GM23338 (cell line): ENCODE results near the gene CPEB3. TPM values are rescaled to one million over a fixed set of nuclear protein-coding genes. Genes with fewer than 3 reads are reported as not detected.

Experiments
- ATAC-seq: fragments of 200-7000 bp; cut with Tn5 transposase; 3 replicates; pipeline ENCODE4 v1.9.1; 2020
- DNase-seq: peaks from one replicate; pipeline ENCODE4 v3.0.0-alpha.2; 2015; ENCODE audit warnings: low spot score
- H2AFZ ChIP-seq: fragments of 200-600 bp; sonication (generic); 2 replicates; pipeline ENCODE4 v1.8.0; 2016; ENCODE audit warnings: antibody characterized with exemption, mild to moderate bottlenecking, moderate library complexity
- H3F3A ChIP-seq: fragments of 200-600 bp; sonication (generic); replicated peaks from 2 replicates; pipeline ENCODE4 v1.8.0; 2017; ENCODE audit warnings: antibody characterized with exemption, mixed run types, low read depth
- H3K27ac ChIP-seq: fragments of 200-600 bp; sonication (generic); 2 replicates; pipeline ENCODE4 v1.6.1; 2016; ENCODE audit warnings: low read depth
- H3K27me3 ChIP-seq: fragments of 200-600 bp; sonication (generic); 2 replicates; pipeline ENCODE4 v1.8.0; 2016; ENCODE audit warnings: mild to moderate bottlenecking, mixed run types, moderate library complexity; ENCODE audit not compliant: insufficient read depth
- H3K36me3 ChIP-seq: fragments of 200-600 bp; sonication (generic); 2 replicates; pipeline ENCODE4 v1.8.0; 2016; ENCODE audit warnings: mild to moderate bottlenecking; ENCODE audit not compliant: insufficient read depth
- H3K4me1 ChIP-seq: fragments of 200-600 bp; sonication (generic); 2 replicates; pipeline ENCODE4 v1.8.0; 2016; ENCODE audit warnings: mild to moderate bottlenecking, moderate library complexity; ENCODE audit not compliant: insufficient read depth
- H3K4me2 ChIP-seq: fragments of 200-600 bp; sonication (generic); 2 replicates; pipeline ENCODE4 v1.7.1; 2017; ENCODE audit warnings: mixed run types
- H3K4me3 ChIP-seq: fragments of 200-600 bp; sonication (generic); 2 replicates; pipeline ENCODE4 v1.6.1; 2016; ENCODE audit warnings: mixed run types
- H3K79me2 ChIP-seq: fragments of 200-600 bp; sonication (generic); replicated peaks from 2 replicates; pipeline ENCODE4 v1.8.0; 2017; ENCODE audit warnings: mild to moderate bottlenecking; ENCODE audit not compliant: insufficient read depth
- H3K9me2 ChIP-seq: fragments of 200-600 bp; sonication (generic); 2 replicates; pipeline ENCODE4 v1.8.0; 2017; ENCODE audit not compliant: insufficient read depth
- H4K20me1 ChIP-seq: fragments of 200-600 bp; sonication (generic); replicated peaks from 2 replicates; pipeline ENCODE4 v1.8.0; 2017; ENCODE audit warnings: mild to moderate bottlenecking; ENCODE audit not compliant: insufficient read depth
- H3K27ac Mint-ChIP-seq: 2 replicates; pipeline ENCODE4 v1.8.0; 2020; ENCODE audit warnings: inconsistent platforms, mild to moderate bottlenecking, moderate library complexity, mixed read lengths
- H3K27me3 Mint-ChIP-seq: 3 replicates; pipeline ENCODE4 v1.8.0; 2022; ENCODE audit warnings: low read depth, mild to moderate bottlenecking, moderate library complexity, mixed read lengths, inconsistent platforms; ENCODE audit not compliant: insufficient read depth, poor library complexity
- H3K36me3 Mint-ChIP-seq: 3 replicates; pipeline ENCODE4 v1.8.0; 2021; ENCODE audit warnings: low read depth, mild to moderate bottlenecking, inconsistent platforms, moderate library complexity, mixed read lengths
- H3K4me1 Mint-ChIP-seq: 3 replicates; pipeline ENCODE4 v1.8.0; 2020; ENCODE audit warnings: mild to moderate bottlenecking, inconsistent platforms, mixed read lengths
- H3K4me3 Mint-ChIP-seq: 3 replicates; pipeline ENCODE4 v1.8.0; 2021; ENCODE audit warnings: moderate library complexity, mild to moderate bottlenecking, inconsistent platforms, mixed read lengths
- H3K9me3 Mint-ChIP-seq: 3 replicates; pipeline ENCODE4 v1.8.0; 2020; ENCODE audit warnings: moderate library complexity, mild to moderate bottlenecking, inconsistent platforms, mixed read lengths
- CREB1 ChIP-seq: fragments of 250-450 bp; sonication (Bioruptor Pico); IDR thresholded peaks from 2 replicates; pipeline ENCODE4 v1.5.0; 2020; ENCODE audit warnings: low read depth, mild to moderate bottlenecking, moderate library complexity
- EZH2 ChIP-seq: fragments of 200-600 bp; sonication (generic); IDR thresholded peaks from one replicate; pipeline ENCODE4 v1.8.0; 2017; ENCODE audit warnings: antibody characterized with exemption, mild to moderate bottlenecking, low read depth; ENCODE audit not compliant: unreplicated experiment
- EZH2phosphoT487 ChIP-seq: fragments of 200-600 bp; sonication (generic); IDR thresholded peaks from one replicate; pipeline ENCODE4 v1.8.1; 2018; ENCODE audit warnings: antibody characterized with exemption; ENCODE audit not compliant: unreplicated experiment
- JUNB ChIP-seq: IDR thresholded peaks from one replicate; pipeline ENCODE4 v1.6.1; 2016; ENCODE audit warnings: antibody characterized with exemption; ENCODE audit not compliant: unreplicated experiment
- NANOG ChIP-seq: IDR thresholded peaks from 2 replicates; pipeline ENCODE4 v1.6.1; 2016; ENCODE audit warnings: antibody characterized with exemption, borderline replicate concordance
- POLR2AphosphoS5 ChIP-seq: IDR thresholded peaks from 2 replicates; pipeline ENCODE4 v1.6.1; 2016; ENCODE audit warnings: antibody characterized with exemption, low read depth
- STAT1 ChIP-seq: IDR thresholded peaks from one replicate; pipeline ENCODE4 v1.6.1; 2016; ENCODE audit warnings: antibody characterized with exemption; ENCODE audit not compliant: unreplicated experiment
- ZNF114 ChIP-seq: fragments of 250-450 bp; sonication (Bioruptor Pico); IDR thresholded peaks from 2 replicates; pipeline ENCODE4 v1.5.0; 2020; ENCODE audit warnings: mild to moderate bottlenecking, moderate library complexity
- ZNF331 ChIP-seq: fragments of 250-450 bp; sonication (Bioruptor Pico); IDR thresholded peaks from 2 replicates; pipeline ENCODE4 v1.5.0; 2020; ENCODE audit warnings: low read depth, mild to moderate bottlenecking, moderate library complexity
- ZNF462 ChIP-seq: fragments of 250-450 bp; sonication (Bioruptor Pico); IDR thresholded peaks from 2 replicates; pipeline ENCODE4 v1.5.0; 2020; ENCODE audit warnings: mild to moderate bottlenecking, moderate library complexity
- polyA plus RNA-seq: library from polyadenylated mRNA; unstranded; fragments of >200 nt; fragmentation: Nextera tagmentation; extraction: Ambion mirVana; gene quantifications from 2 replicates; pipeline ENCODE4 v1.2.1, GENCODE V29; 2016
- total RNA-seq: library from RNA; depleted of rRNA; stranded (reverse); fragments of >200 nt; shearing (Covaris generic); gene quantifications from 2 replicates; pipeline ENCODE4 v1.2.3, GENCODE V29; 2014
- TF ChIP-seq, protein P1 (sequence below): IDR thresholded peaks from one replicate; pipeline ENCODE4 v1.6.1; 2018; ENCODE audit warnings: antibody characterized with exemption; ENCODE audit not compliant: unreplicated experiment
- TF ChIP-seq, protein P2 (sequence below), 2 experiments: fragments of 200-600 bp in 1 of 2; sonication (generic) in 1 of 2; conservative IDR thresholded peaks; 2 replicates each; pipeline versions ENCODE4 v1.5.1 to v1.6.1; 2016 to 2017; ENCODE audit warnings: antibody characterized with exemption in 2 of 2, low read depth in 2 of 2, mild to moderate bottlenecking in 2 of 2, moderate library complexity in 1 of 2
- TF ChIP-seq, protein P3 (sequence below): IDR thresholded peaks from 2 replicates; pipeline ENCODE4 v1.6.1; 2016; ENCODE audit warnings: antibody characterized with exemption

Gene CPEB3
- total and polyA plus RNA-seq, 2 experiments from 2014 or later = 0.74 to 1.9 TPM

- H3K27me3 Mint-ChIP-seq = no peaks in the 10 kb centered on the region
- ATAC-seq (no peak), DNase-seq (no peak)
- H3K4me3 Mint-ChIP-seq = no peak overlapping the region
- TF ChIP-seq ZNF114 (no peak), JUNB (no peak), POLR2AphosphoS5 (no peak), ZNF462 (CRISPR knock-in tag) (no peak), STAT1 (no peak), EZH2 (no peak), ZNF331 (CRISPR knock-in tag) (no peak), EZH2phosphoT487 (no peak), NANOG (no peak), CREB1 (CRISPR knock-in tag) (no peak)
- TF ChIP-seq, protein P1, sequence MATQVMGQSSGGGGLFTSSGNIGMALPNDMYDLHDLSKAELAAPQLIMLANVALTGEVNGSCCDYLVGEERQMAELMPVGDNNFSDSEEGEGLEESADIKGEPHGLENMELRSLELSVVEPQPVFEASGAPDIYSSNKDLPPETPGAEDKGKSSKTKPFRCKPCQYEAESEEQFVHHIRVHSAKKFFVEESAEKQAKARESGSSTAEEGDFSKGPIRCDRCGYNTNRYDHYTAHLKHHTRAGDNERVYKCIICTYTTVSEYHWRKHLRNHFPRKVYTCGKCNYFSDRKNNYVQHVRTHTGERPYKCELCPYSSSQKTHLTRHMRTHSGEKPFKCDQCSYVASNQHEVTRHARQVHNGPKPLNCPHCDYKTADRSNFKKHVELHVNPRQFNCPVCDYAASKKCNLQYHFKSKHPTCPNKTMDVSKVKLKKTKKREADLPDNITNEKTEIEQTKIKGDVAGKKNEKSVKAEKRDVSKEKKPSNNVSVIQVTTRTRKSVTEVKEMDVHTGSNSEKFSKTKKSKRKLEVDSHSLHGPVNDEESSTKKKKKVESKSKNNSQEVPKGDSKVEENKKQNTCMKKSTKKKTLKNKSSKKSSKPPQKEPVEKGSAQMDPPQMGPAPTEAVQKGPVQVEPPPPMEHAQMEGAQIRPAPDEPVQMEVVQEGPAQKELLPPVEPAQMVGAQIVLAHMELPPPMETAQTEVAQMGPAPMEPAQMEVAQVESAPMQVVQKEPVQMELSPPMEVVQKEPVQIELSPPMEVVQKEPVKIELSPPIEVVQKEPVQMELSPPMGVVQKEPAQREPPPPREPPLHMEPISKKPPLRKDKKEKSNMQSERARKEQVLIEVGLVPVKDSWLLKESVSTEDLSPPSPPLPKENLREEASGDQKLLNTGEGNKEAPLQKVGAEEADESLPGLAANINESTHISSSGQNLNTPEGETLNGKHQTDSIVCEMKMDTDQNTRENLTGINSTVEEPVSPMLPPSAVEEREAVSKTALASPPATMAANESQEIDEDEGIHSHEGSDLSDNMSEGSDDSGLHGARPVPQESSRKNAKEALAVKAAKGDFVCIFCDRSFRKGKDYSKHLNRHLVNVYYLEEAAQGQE = no peak
- TF ChIP-seq, protein P2, sequence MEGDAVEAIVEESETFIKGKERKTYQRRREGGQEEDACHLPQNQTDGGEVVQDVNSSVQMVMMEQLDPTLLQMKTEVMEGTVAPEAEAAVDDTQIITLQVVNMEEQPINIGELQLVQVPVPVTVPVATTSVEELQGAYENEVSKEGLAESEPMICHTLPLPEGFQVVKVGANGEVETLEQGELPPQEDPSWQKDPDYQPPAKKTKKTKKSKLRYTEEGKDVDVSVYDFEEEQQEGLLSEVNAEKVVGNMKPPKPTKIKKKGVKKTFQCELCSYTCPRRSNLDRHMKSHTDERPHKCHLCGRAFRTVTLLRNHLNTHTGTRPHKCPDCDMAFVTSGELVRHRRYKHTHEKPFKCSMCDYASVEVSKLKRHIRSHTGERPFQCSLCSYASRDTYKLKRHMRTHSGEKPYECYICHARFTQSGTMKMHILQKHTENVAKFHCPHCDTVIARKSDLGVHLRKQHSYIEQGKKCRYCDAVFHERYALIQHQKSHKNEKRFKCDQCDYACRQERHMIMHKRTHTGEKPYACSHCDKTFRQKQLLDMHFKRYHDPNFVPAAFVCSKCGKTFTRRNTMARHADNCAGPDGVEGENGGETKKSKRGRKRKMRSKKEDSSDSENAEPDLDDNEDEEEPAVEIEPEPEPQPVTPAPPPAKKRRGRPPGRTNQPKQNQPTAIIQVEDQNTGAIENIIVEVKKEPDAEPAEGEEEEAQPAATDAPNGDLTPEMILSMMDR (conservative IDR thresholded peaks at IDR 0.05; ENCODE audit: low read depth in 2 of 2) = no peak
- TF ChIP-seq, protein P3, sequence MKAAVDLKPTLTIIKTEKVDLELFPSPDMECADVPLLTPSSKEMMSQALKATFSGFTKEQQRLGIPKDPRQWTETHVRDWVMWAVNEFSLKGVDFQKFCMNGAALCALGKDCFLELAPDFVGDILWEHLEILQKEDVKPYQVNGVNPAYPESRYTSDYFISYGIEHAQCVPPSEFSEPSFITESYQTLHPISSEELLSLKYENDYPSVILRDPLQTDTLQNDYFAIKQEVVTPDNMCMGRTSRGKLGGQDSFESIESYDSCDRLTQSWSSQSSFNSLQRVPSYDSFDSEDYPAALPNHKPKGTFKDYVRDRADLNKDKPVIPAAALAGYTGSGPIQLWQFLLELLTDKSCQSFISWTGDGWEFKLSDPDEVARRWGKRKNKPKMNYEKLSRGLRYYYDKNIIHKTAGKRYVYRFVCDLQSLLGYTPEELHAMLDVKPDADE = no peak
- no peaks in the 10 kb centered on the region for H3K9me2 ChIP-seq
- no peaks in the 10 kb centered on the region for H3K4me1 ChIP-seq
- H3K4me2 ChIP-seq = no peak overlapping the region
- H3K4me1 Mint-ChIP-seq = no peaks in the 10 kb centered on the region
- H3K4me3 ChIP-seq = no peak overlapping the region
- no peaks in the 10 kb centered on the region for H3K27me3 ChIP-seq
- H3K79me2 ChIP-seq = no peaks in the 10 kb centered on the region
- H3K27ac ChIP-seq = no peak overlapping the region
- H2AFZ ChIP-seq = no peak overlapping the region
- no peaks in the 10 kb centered on the region; the same call in 2 of the 3 replicates for H3K9me3 Mint-ChIP-seq
- H3K27ac Mint-ChIP-seq = no peak overlapping the region
- peaks cover 50% of the 10 kb centered on the region for H3K36me3 Mint-ChIP-seq
- H3K36me3 ChIP-seq = peaks cover 15% of the 10 kb centered on the region
- H3F3A ChIP-seq = no peaks in the 10 kb centered on the region
- H4K20me1 ChIP-seq = no peaks in the 10 kb centered on the region; the same call in 1 of the 2 replicates
These were observed 284.9 kb downstream of the CPEB3 start for GRCh38 chr10:92005978-92006377.
